HG03103 (cell line): ENCODE measurements around the gene TOLLIP.
"Not testable (repeated sequence)": the region's sequence is repeated elsewhere in the genome, so short reads cannot be mapped to it uniquely, and the experiment has no call there.

Experiments used
- ATAC-seq: cut with Tn5 transposase; IDR thresholded peaks from one replicate; pipeline ENCODE4 v1.9.1; 2021; ENCODE audit warnings: low read depth; ENCODE audit not compliant: unreplicated experiment

Gene TOLLIP

DNA sequence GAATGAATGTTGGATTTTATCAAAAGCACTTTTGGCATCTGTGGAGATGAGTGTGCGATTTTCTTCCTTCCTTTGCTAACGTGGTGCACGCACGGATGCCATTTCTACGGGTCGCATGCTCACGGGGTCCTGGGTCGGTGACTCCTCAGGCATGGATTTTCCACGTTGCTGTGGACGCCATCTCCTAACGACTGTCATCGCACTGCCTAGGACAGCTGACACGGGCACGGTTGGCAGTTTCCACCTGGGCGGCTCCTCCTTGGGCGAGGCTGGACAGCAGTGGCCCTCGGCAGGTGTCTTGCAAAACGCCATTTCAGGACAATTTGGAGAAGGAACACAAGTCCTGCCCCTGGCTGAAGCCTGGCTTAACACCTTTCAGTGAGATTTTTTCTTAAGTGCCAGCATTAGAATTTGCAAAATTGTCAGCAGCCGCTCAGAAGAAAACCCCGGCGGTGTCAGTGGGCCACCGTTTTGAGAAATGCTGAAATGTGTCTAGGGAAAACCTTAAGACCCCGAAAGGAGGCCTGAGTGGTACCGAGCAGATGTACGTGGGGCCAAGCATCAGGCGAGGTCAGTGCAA, 34.7 kb upstream of the TOLLIP start:
- ATAC-seq, result no peak

DNA sequence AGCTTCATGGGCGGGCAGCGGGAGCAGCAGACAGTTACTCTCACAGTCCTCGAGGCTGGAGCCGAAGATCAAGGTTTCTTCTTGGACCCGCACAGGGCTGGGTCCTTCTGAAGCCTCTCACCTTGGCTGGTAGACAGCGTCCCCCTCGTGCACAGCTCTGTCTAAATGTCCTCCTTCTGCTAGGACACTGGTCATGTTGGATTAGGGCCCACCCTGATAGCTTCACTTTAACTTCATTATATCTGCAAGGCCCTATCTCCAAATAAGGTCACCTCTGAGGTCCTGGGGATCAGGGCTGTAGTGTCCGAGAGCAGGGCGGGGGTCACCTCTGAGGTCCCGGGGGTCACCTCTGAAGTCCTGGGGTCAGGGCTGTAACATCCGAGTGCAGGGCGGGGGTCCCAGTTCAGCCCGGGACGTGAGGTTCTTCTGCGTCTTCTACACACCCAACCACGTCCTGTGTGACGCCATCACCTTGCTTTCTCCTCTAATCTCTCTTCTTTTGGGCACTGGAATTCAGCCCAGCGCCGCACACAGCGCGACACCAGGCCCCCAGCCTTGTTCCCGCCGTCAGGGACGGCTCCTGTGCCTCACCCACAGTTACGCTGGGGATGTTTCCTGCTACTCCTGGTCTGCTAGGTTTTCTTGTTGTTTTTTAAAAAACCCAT, 34.1 kb upstream of the TOLLIP start:
- no peak for ATAC-seq

DNA sequence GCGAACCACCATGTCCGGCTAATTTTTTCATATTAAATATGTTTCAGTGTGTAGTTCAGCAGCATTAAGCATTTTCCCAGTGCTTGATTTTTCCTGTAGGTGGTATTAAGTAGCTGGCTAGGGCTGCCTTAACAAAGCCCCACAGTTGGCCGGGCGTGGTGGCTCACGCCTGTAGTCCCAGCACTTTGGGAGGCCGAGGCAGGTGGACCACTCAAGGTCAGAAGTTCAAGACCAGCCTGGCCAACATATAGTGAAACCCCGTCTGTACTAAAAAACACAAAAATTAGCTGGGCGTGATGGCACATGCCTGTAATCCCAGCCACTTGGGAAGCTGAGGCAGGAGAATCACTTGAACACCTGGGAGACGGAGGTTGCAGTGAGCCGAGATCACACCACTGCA, 33.5 kb upstream of the TOLLIP start:
- ATAC-seq, result no peak

DNA sequence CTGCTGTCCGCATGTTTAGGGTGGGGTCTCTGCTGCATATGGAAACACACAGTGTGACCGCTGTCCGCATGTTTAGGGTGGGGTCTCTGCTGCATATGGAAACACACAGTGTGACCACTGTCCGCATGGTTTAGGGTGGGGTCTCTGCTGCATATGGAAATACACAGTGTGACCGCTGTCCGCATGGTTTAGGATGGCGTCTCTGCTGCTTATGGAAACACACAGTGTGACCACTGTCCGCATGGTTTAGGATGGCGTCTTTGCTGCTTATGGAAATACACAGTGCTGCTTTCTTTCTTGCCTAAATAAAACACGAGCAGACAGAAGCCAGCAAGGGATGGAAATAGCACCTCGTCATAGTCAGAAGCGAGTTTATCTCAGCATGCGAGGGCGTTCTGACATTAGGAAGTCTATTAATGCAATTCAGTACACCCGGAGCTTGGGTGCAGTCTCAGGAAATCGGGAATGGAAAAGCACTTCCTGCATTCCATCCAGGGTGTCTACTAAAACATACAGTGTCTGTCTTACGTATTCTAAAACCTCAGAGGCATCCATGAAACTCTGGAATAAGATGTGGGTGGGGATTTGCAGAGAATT, 32.6 kb upstream of the TOLLIP start:
- no peak for ATAC-seq

DNA sequence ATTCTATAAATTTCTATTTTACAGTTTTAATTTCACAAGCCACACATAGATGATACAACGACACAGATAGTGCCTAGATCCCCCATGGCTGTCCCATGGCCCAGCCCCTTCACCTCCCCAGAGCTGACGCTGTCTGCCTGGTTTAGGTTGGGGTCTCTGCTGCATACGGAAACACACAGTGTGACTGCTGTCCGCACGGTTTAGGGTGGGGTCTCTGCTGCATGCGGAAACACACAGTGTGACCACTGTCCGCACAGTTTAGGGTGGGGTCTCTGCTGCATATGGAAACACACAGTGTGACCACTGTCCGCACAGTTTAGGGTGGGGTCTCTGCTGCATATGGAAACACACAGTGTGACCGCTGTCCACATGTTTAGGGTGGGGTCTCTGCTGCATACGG, 31.8 kb upstream of the TOLLIP start:
- not testable (repeated sequence) for ATAC-seq

DNA sequence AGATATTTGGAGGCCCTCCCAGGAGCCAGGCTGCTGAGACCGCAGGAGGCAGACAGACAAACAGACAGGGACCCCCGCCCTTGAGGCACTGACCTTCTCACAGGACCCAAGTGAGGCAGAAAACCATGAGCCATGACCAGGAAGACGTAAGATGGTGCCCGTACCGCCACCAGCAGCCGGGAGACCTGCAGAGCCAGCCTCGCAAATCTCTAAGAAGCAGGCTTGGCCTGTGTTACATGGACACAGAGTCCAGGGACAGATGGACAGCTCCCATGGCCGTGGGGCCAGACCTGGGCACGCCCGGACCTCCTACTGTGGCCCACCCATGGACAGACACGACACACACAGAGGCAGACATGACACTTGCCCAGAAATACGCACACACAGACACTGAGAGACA, 30.7 kb upstream of the TOLLIP start:
- ATAC-seq, result no peak

DNA sequence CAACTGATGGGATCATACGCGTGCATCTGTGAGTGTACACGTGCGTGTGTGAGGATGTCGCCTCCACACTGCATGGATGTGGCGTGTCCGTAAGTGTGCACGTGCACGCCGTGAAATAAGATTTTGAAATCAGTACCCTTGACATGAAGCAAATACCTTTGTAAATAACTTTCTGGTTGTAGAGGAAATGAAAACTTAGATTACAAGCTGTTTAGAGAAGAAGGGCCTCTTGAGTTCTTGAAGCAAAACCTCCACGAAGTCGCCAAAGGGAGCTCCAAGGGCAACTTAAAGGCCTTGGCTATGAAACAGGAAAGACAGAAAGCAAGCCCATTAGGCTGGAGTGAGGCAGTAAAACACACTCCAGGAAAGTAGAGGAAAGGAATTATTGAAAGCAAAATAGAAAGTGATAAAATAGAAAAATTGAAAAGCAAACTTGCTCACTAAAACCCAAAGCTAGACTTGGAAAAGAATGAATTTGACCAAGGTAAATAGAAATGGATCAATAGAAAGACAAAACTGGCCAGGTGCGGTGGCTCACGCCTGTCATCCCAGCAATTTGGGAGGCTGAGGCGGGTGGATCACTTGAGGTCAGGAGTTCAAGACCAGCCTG, 29.7 kb upstream of the TOLLIP start:
- no peak for ATAC-seq

DNA sequence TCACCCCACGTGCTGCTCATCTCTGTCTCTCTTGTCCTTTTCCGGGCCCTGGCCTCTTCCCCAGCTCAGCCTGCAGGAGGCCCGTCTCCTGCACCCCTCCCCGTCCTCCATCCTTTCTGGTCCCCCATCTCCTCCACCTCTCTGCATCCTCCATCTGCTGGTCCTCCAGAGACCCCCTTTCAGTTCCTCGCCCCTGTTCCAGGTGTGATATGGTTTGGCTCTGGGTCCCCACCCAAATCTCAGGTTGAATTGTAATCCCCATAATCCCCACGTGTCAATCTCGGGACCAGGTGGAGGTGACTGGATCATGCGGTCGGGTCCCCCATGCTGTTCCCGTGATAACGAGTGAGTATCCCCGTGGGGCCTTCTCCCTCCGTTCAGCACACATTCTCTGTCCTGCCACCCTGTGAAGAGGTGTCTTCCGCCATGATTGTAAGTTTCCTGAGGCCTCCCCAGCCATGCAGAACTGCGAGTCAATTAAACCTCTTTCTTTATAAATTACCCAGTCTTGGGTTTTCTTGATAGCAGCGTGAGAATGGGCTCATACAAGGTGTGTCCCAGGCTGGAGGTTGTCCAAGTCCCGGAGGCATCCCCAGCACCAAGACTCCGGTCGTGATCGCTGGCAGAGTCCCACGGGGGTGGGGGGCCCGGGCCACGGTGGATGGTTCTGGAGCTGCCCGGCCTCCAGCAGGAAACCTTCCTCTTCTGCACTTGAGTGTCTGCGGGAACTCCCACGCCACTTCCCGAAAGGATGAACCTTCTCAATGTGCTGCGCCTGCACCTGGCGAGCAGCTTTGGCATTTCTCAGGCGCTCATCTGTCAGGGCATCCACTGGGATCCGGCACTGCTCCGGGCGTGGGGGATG, 29.0 kb upstream of the TOLLIP start:
- ATAC-seq, result no peak

DNA sequence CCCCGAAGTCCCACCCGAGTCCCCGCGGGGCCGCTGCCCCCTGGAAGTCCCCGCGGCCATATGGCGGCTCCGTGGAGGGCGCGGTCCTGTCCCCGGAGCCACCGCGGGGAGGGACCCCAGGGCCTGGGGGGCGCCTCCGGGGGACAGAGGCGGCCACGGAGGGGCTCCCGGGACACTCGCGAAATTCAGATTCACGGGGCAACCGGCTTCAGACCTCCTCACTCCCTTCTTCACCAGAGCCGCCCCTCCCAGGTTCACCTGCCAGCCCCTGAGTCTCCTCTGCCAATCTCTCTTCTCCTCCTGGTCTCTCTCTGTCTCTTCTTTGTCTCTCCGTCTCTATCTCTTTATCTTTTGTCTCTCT, 28.2 kb upstream of the TOLLIP start:
- ATAC-seq, result no peak

DNA sequence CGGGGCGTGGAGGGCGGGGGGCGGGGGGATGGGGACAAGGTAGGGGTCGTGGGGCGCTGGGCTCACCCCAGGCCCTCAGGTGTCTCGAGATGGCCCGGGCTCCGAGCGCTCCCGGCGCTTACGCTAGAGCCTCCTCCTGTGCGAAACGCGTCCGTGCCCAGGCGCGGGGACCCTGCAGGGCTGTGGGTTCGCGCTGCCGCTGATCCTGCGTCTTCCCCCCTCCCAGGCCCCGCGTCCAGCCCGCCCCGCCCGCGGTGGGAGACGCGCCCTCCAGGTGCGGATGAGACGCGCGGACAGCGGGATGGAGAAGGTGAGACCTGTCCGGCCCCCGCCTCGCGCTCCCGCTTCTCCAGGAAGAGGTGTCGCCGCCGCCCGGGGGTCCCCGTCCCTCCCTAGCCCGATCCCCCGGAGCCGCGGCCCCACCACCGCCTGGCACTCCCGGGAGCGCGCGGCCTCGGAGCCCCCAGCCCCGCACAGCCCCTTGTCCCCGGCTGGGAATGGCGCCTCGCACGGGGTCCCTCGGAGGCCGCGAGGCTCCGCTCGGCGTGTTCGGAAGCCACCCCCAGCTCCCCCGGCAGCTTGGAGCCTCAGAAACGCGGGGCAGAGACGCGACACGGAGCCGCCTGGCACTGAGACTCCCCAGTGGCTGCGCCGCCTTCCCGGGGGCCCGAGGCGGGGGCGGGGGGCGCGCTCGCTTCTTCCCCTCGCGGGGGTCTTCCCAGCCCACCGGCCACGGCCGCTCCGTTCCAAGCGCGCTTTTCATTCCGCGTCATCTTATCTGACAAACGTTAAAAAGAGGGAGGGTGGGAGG, 27.6 kb upstream of the TOLLIP start:
- no peak for ATAC-seq

DNA sequence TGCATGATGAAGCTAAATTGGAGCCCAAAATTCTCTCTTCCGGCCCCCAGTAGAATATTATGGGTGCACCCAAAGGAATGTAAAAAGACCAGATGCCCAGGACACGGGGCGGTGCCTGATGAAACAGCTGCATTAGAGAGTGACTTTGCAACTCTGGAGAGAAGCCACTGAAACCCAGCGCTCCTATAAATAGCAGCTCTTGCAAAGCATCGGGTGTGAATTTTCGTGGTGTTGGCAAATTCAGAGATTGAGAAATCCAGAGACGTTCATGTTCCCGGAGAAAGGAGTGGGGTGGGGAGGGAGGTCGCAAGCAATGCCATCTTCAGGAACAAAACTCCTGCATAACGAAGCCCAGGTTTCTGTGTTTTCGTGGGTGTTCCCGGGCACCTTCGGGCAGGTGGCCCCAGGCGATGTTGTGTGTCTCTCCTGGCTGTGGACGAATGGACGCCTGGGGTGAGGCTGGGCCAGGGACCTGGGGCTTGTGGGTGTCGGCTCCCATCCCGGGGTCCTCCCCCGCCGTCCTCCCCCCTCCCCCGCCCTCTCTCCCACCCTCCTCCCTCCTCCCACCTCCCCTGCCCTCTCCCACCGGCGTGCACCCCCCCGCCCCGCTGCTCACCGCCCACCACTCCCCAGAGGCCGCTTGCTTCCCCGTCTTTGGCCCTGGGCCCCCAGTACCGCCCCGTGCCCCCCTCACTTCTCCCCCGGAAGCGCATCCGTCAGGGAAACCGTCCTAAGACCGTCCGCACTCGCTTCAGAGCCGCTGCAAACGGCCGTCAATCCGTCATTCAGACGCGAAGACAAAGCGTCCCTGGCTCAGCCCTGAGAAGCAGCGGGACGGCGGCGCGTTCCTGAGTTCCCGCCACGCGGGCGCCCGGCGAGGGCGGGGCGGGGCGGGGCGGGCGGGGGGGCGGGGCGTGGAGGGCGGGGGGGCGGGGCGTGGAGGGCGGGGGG, 26.7 kb upstream of the TOLLIP start:
- no peak for ATAC-seq

DNA sequence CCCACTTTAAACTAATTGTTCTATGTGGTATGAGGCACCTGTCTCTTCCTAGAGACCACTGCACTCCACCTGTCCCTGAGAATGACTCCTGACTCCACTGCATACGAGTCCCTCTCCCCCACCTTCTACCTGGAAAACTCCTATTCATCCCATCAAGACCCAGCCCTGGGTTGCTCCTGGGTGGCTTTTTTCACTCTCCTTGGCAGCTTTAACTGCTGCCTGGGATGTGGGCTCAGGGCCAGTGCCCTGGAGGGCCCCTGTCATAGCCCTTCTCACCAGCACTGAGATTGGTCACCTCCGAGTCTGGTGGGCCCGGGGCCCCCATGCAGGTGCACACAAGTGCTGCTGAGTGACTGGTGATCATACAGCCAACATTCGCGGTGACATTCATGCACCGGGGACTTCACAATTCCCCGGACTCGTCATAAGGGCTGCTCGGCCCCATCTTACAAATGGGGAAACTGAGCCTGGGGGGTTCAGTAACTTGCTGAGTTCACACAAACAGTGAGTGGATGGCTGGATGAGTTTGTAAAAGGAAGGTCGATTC, 25.9 kb upstream of the TOLLIP start:
- ATAC-seq, result no peak

DNA sequence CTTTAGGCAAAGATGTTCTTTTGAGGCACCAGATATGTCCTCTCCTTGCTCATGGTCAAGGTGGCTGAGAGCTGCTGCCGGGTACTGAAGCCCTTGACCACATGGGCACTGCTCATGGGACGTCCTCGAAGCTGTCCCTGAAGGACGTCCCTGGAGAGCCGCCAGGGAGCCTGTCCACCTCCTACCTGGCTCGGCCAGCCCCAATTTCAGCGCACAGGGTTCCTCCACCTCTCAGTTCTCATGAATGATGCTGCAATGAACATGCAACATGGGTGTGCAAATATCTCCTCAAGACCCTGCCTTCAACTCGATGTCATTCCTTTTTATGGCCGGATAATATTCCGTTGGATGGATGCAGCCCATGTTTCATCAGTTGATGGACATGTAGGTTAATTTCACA, 24.4 kb upstream of the TOLLIP start:
- no peak for ATAC-seq

DNA sequence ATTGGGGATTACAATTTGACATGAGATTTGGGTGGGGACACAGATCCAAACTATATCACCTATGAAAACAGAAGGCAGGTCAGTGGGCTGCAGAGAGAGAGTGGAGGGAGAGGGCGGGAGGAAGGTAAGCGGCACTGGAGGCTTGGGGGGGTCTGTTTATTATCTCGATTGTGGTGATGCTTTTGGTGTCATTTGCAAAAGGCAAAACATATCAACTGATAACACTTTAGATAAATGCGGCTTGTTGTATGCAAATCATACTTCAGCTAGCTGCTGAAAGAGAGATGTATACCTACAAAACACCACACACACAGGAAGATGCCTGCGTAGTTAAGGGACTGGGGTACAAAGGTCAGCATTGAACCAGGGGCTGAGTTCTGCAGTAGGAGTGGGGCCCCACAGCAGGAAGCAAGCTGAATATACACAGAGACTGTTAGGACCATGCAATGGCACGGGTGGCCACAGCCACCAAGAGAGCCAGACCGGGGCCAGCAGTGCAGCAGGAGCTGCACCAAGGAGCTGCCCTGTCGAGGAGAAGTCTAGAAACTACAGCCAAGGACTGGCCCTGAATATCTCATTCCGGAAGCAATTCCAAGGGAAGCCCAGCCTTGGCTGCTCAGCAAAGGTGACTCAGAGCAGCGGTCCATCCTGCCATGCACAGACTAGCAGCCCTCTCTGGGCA, 23.8 kb upstream of the TOLLIP start:
- no peak for ATAC-seq

DNA sequence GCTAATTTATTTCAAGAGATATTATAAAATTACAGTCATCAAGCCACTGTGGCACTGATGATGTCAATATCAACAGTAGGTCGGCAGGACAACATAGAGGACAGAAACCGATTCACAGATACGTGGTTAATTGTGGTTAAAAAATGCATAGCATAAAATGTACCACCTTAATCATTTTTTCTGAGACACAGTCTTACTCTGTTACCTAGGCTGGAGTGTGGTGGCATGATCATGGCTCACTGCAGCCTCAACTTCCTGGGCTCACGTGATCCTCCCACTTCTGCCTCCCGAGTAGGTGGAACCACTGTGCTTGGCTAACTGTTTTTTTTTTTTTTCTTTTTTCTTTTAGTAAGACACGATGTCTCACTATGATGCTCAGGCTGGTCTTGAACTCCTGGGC, 21.0 kb upstream of the TOLLIP start:
- ATAC-seq, result no peak

DNA sequence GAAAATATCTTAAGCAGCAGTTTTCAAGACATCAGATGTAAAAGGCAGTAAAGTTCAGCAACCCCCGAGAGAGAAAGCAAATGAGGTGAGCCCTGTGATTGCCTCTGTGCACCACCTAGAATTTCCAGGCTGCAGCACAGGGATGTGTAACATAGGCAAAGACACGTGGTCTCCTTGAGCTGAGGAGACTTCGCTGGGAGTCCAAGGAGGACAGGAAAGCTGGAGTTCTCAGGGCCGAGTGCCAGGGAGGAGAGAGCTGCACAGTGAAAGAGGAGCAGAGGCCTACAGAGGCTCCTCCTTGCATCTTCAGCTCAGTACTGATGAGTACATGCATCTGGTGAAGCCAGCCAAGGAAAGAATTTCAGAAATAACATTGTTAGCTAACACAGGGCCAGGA, 17.6 kb upstream of the TOLLIP start:
- no peak for ATAC-seq

DNA sequence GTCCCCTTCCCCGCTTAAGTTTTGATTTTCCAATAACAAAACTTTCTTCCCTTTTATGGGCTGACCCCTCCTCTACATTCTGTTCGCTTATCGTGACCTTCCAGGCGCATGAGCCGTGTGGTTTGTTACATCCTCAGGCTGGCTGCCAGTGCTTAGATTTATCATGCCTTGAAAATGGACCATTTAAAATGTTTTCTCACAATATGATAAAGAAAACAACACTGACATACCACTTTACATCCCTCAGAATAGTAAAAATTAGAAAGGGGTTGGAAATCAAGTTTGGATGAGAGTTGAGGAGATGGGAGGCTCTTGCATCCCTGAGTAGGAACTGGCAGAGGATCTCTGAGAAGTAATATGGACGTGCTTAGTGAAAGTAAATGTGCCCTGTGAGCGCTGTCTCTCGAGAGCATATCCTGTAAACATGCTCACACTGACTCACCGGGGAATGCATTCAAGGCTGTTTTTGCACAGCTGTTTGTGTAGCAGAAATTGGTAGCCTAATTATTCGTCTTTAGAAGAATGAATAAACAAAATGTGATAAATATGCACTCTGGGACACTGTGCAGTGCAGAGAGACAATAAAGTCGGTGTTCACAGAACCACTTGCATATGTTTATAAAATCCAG, 17.1 kb upstream of the TOLLIP start:
- ATAC-seq, result no peak

DNA sequence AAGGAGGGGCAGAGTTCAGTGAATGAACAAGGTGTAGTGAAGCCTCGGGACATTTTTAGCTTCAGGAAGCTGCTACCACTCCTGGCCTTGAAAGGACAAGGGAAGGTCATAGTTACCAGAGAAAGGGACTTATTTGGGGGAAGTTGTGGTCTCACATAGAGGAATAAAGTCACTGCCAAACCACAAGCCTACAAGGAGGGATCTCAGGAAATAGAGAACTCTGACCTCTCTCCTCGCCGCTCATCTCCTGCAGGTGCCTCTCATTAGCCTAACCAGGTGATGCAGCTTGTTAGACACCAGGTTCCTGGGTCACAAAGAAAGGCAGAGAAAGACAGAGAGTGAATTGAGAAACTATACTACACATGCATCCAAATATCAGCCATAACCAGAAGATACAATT, 14.3 kb upstream of the TOLLIP start:
- ATAC-seq, result no peak
